ENCODE data around the gene SPAG8.

DNA sequence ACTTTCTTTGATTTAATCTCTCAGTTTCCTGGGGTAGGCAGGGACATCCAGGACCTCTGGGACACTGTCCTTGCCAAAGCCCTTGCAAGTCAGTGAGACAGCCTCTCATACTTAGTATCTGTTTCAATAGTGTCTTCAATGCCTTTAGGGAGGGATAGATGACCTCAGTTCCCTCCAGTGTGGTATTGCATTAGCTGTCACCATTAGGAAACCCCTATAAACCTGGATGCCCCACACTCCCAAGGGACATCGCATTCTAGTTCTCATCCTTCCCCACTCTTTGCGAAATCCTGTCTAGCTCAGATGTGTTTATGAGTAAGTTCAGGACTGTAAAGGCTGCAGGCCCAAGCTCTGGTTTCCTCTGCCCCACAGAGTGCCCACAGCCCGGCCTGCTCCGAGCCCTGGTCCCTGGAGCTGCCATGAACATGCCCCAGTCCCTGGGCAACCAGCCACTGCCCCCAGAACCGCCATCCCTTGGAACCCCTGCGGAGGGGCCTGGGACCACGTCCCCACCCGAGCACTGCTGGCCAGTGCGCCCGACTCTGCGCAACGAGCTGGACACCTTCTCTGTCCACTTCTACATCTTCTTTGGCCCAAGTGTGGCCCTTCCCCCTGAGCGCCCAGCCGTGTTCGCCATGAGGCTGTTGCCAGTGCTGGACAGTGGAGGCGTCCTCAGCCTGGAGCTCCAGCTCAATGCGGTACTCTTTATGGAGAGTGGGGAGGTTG, 30.1 kb upstream of the SPAG8 start:
- TF ChIP-seq POLR2A (IDR thresholded peaks at IDR 0.05) (no peak), POLR2AphosphoS5 (IDR thresholded peaks at IDR 0.05) (no peak)
- TF ChIP-seq, protein P1, sequence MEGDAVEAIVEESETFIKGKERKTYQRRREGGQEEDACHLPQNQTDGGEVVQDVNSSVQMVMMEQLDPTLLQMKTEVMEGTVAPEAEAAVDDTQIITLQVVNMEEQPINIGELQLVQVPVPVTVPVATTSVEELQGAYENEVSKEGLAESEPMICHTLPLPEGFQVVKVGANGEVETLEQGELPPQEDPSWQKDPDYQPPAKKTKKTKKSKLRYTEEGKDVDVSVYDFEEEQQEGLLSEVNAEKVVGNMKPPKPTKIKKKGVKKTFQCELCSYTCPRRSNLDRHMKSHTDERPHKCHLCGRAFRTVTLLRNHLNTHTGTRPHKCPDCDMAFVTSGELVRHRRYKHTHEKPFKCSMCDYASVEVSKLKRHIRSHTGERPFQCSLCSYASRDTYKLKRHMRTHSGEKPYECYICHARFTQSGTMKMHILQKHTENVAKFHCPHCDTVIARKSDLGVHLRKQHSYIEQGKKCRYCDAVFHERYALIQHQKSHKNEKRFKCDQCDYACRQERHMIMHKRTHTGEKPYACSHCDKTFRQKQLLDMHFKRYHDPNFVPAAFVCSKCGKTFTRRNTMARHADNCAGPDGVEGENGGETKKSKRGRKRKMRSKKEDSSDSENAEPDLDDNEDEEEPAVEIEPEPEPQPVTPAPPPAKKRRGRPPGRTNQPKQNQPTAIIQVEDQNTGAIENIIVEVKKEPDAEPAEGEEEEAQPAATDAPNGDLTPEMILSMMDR (IDR thresholded peaks at IDR 0.05), result no peak

Measured in breast epithelium (tissue), 3 donors.